HEK293 (cell line): ENCODE measurements around the gene KRTAP5-8.

Source experiments
- CTCF ChIA-PET: fragments of 350-600 bp; formaldehyde crosslinking; extraction: SDS; loops from one replicate; lab custom pipeline; 2021; ENCODE audit warnings: antibody characterized with exemption; lab: Yijun Ruan, JAX
- POLR2A ChIA-PET: fragments of 300-600 bp; formaldehyde crosslinking; extraction: SDS; loops from one replicate; lab custom pipeline; 2020; ENCODE audit warnings: antibody characterized with exemption, inconsistent platforms; lab: Yijun Ruan, JAX
- H3K27ac ChIP-seq: fragments of 200-500 bp; sonication (Bioruptor generic); 2 replicates; pipeline ENCODE4 v1.5.1; 2014; ENCODE audit warnings: low read depth, low read length, control low read depth, inconsistent platforms; ENCODE audit errors: extremely low read depth
- H3K36me3 ChIP-seq, 2 experiments: fragments of 200-500 bp in 1 of 2; sonication (Bioruptor generic) in 1 of 2; 1 replicate in 1 of 2; 2 replicates in 1 of 2; pipeline ENCODE4 v1.5.1; 2014 to 2017; ENCODE audit warnings: inconsistent platforms in 2 of 2, low read length in 2 of 2; ENCODE audit not compliant: control insufficient read depth in 2 of 2, insufficient read depth in 1 of 2
- H3K4me1 ChIP-seq: fragments of 200-500 bp; sonication (Bioruptor generic); 2 replicates; pipeline ENCODE4 v1.5.1; 2014; ENCODE audit warnings: mild to moderate bottlenecking, low read length, inconsistent platforms; ENCODE audit not compliant: control insufficient read depth, insufficient read depth
- H3K4me3 ChIP-seq: 2 replicates; pipeline ENCODE4 v1.5.1; 2011; ENCODE audit warnings: low read depth, mild to moderate bottlenecking, control low read depth, low read length, moderate library complexity
- H3K9me3 ChIP-seq: fragments of 200-500 bp; sonication (Bioruptor generic); 2 replicates; pipeline ENCODE4 v1.5.1; 2014; ENCODE audit warnings: low read depth, low read length, inconsistent platforms; ENCODE audit not compliant: control insufficient read depth, insufficient read depth
- BCL11A ChIP-seq: fragments of 450-650 bp; formaldehyde crosslinking; IDR thresholded peaks from 2 replicates; pipeline ENCODE4 v1.5.1; 2016; ENCODE audit warnings: low read depth, missing biosample characterization, missing genetic modification characterization
- GFI1B ChIP-seq: fragments of 450-650 bp; formaldehyde crosslinking; IDR thresholded peaks from 2 replicates; pipeline ENCODE4 v1.5.1; 2016; ENCODE audit warnings: missing biosample characterization, missing genetic modification characterization
- PRDM2 ChIP-seq: fragments of 450-650 bp; formaldehyde crosslinking; IDR thresholded peaks from 2 replicates; pipeline ENCODE4 v1.5.1; 2016; ENCODE audit warnings: missing biosample characterization, missing genetic modification characterization, borderline replicate concordance
- WT1 ChIP-seq: fragments of 450-650 bp; formaldehyde crosslinking; IDR thresholded peaks from 2 replicates; pipeline ENCODE4 v1.5.1; 2016; ENCODE audit warnings: missing biosample characterization, missing genetic modification characterization
- ZBTB1 ChIP-seq: fragments of 450-650 bp; formaldehyde crosslinking; IDR thresholded peaks from 2 replicates; pipeline ENCODE4 v1.5.1; 2016; ENCODE audit warnings: missing biosample characterization, missing genetic modification characterization
- ZBTB21 ChIP-seq: fragments of 450-650 bp; formaldehyde crosslinking; IDR thresholded peaks from 2 replicates; pipeline ENCODE4 v1.5.1; 2017; ENCODE audit warnings: missing biosample characterization, missing genetic modification characterization
- ZBTB49 ChIP-seq: fragments of 450-650 bp; formaldehyde crosslinking; IDR thresholded peaks from 2 replicates; pipeline ENCODE4 v1.5.1; 2016; ENCODE audit warnings: missing biosample characterization, missing genetic modification characterization, low read depth
- ZNF37A ChIP-seq: fragments of 450-650 bp; IDR thresholded peaks from 2 replicates; pipeline ENCODE4 v1.5.1; 2018; ENCODE audit warnings: missing biosample characterization, missing genetic modification characterization
- ZNF398 ChIP-seq: fragments of 450-650 bp; formaldehyde crosslinking; IDR thresholded peaks from 2 replicates; pipeline ENCODE4 v1.5.1; 2017; ENCODE audit warnings: missing biosample characterization, missing genetic modification characterization
- ZNF600 ChIP-seq: fragments of 450-650 bp; formaldehyde crosslinking; IDR thresholded peaks from 2 replicates; pipeline ENCODE4 v1.5.1; 2016; ENCODE audit warnings: missing biosample characterization, missing genetic modification characterization
- ZNF747 ChIP-seq: fragments of 450-650 bp; formaldehyde crosslinking; IDR thresholded peaks from 2 replicates; pipeline ENCODE4 v1.5.1; 2016; ENCODE audit warnings: missing biosample characterization, missing genetic modification characterization
- TF ChIP-seq, protein P1 (sequence below): fragments of 450-650 bp; formaldehyde crosslinking; IDR thresholded peaks from 2 replicates; pipeline ENCODE4 v1.5.1; 2016; ENCODE audit warnings: missing biosample characterization, missing genetic modification characterization
- TF ChIP-seq, protein P2 (sequence below): fragments of 450-650 bp; formaldehyde crosslinking; IDR thresholded peaks from 2 replicates; pipeline ENCODE4 v1.5.1; 2016; ENCODE audit warnings: missing biosample characterization, missing genetic modification characterization
- TF ChIP-seq, protein P3 (sequence below): fragments of 450-650 bp; formaldehyde crosslinking; IDR thresholded peaks from 2 replicates; pipeline ENCODE4 v1.5.1; 2017; ENCODE audit warnings: missing biosample characterization, missing genetic modification characterization

Gene KRTAP5-8

DNA sequence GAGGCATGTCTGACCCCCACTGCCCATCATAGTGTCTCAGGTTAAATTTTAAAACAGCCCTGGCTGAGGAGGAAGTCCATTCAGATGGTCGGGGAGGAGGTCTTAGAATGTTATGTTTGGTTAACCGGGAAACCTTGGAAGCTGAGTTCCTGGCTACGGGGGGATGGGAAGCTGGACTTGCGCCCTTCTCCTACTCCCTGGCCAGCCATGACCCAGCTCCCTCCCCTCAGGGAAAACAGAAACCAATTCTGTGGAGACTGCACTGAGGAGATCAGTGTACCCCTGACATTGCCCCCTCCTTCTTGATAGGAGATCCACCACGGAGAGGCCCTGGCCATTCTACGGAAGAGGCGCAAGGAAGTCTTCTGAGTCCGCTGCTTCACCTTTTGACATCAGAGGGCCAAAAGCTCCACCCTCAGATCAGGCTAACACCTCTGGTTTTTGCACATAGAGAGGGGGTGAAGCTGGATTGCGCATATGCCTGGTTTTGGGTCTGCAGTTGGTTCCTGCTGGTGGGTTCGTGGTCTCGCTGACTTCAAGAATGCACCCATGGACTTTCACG is 7.7 kb downstream of the KRTAP5-8 start (continued):
- no peak for TF ChIP-seq ZNF37A (tag by site-specific recombination)

DNA sequence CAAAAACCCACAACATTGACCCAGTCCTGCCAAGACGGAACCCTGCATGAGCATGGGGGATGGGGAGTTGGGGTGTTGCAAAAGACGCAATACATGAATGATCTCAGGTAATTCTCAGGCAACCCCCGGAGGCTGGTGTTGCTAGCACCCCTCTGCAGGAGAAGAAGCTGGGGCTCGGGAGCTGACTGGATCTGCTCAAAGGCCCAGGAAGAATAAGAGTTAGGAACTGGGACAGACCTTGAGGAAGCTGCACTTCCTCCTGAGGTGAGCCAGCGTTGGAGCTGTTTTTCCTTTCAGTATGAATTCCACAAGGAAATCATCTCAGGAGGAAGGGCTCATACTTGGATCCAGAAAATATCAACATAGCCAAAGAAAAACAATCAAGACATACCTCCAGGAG is 10.3 kb downstream of the KRTAP5-8 start, which contains the start of gene KRTAP5-9:
Gene KRTAP5-9 (plus strand): TSS at position 301 of the 400 bp plus-strand sequence. CDS start 238 bp downstream, outside the sequence.
- ChIA-PET POLR2A (no interaction called here), CTCF (no interaction called here)
- Histone ChIP-seq H3K4me1 (no peaks in the 10 kb centered on the region), H3K9me3 (no peaks in the 10 kb centered on the region), H3K27ac (no peak within 1 kb of the TSS), H3K4me3 (no peak within 1 kb of the TSS)
- TF ChIP-seq BCL11A (tag by site-specific recombination) (no peak), ZBTB1 (tag by site-specific recombination) (no peak), ZNF398 (tag by site-specific recombination) (no peak), ZNF747 (tag by site-specific recombination) (no peak), ZNF600 (tag by site-specific recombination) (no peak), WT1 (tag by site-specific recombination) (no peak), PRDM2 (tag by site-specific recombination) (no peak), ZBTB21 (tag by site-specific recombination) (no peak), GFI1B (tag by site-specific recombination) (no peak), ZBTB49 (tag by site-specific recombination) (no peak)
- TF ChIP-seq, protein P1, sequence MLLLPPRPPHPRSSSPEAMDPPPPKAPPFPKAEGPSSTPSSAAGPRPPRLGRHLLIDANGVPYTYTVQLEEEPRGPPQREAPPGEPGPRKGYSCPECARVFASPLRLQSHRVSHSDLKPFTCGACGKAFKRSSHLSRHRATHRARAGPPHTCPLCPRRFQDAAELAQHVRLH, result no peak
- TF ChIP-seq, protein P2, sequence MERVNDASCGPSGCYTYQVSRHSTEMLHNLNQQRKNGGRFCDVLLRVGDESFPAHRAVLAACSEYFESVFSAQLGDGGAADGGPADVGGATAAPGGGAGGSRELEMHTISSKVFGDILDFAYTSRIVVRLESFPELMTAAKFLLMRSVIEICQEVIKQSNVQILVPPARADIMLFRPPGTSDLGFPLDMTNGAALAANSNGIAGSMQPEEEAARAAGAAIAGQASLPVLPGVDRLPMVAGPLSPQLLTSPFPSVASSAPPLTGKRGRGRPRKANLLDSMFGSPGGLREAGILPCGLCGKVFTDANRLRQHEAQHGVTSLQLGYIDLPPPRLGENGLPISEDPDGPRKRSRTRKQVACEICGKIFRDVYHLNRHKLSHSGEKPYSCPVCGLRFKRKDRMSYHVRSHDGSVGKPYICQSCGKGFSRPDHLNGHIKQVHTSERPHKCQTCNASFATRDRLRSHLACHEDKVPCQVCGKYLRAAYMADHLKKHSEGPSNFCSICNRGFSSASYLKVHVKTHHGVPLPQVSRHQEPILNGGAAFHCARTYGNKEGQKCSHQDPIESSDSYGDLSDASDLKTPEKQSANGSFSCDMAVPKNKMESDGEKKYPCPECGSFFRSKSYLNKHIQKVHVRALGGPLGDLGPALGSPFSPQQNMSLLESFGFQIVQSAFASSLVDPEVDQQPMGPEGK (tag by site-specific recombination), result no peak
- TF ChIP-seq, protein P3, sequence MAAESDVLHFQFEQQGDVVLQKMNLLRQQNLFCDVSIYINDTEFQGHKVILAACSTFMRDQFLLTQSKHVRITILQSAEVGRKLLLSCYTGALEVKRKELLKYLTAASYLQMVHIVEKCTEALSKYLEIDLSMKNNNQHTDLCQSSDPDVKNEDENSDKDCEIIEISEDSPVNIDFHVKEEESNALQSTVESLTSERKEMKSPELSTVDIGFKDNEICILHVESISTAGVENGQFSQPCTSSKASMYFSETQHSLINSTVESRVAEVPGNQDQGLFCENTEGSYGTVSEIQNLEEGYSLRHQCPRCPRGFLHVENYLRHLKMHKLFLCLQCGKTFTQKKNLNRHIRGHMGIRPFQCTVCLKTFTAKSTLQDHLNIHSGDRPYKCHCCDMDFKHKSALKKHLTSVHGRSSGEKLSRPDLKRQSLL (tag by site-specific recombination), result no peak
- TF ChIP-seq, all 188 proteins: peak for 0
- no peaks in the 10 kb centered on the region for H3K36me3 ChIP-seq
